Stomach (tissue), 9 donors: ENCODE measurements around the gene KCTD3. TPM values are rescaled to one million over a fixed set of nuclear protein-coding genes. Genes with fewer than 3 reads are reported as not detected.
A peak's percentile ranks its signal among the peaks of the same experiment; 100 is the strongest.

Experiments
- DNase-seq, 2 donors: peaks; one replicate each; pipeline versions ENCODE4 v3.0.0 to v3.0.0-alpha.2; 2013 to 2019
- H3K27ac ChIP-seq, 5 donors: fragments of 200-600 bp in 4 of 5; sonication (generic) in 4 of 5; one replicate each; pipeline ENCODE4 v1.5.1; 2013 to 2019; ENCODE audit warnings: mild to moderate bottlenecking in 1 of 5, moderate library complexity in 1 of 5
- H3K27me3 ChIP-seq, 3 donors: fragments of 200-600 bp; sonication (generic); one replicate each; pipeline ENCODE4 v1.5.1; 2017 to 2019; ENCODE audit warnings: mixed run types in 1 of 3
- H3K36me3 ChIP-seq, 4 donors: fragments of 200-600 bp; sonication (generic); 1 replicate in 3 of 4; 2 replicates in 1 of 4; pipeline ENCODE4 v1.5.1; 2016 to 2019
- H3K4me1 ChIP-seq, 4 donors: fragments of 200-600 bp; sonication (generic); one replicate each; pipeline ENCODE4 v1.5.1; 2016 to 2019
- H3K4me3 ChIP-seq, 4 donors: fragments of 200-600 bp; sonication (generic) in 3 of 4; one replicate each; pipeline ENCODE4 v1.5.1; 2016 to 2019; ENCODE audit warnings: mild to moderate bottlenecking in 1 of 4
- H3K9me3 ChIP-seq, 4 donors: fragments of 200-600 bp; sonication (generic); one replicate each; pipeline ENCODE4 v1.5.1; 2016 to 2019
- EP300 ChIP-seq: sonication (generic); formaldehyde crosslinking; IDR thresholded peaks from one replicate; pipeline ENCODE4 v1.6.1; 2017; ENCODE audit warnings: antibody characterized with exemption
- POLR2A ChIP-seq, 4 donors: fragments of 450-650 bp; IDR thresholded peaks; one replicate each; pipeline ENCODE4 v1.6.1; 2016; ENCODE audit warnings: antibody characterized with exemption in 4 of 4, control low read depth in 2 of 4, mild to moderate bottlenecking in 1 of 4, moderate library complexity in 1 of 4
- POLR2AphosphoS5 ChIP-seq, 3 donors: sonication (generic); formaldehyde crosslinking; IDR thresholded peaks; one replicate each; pipeline ENCODE4 v1.6.1; 2016; ENCODE audit warnings: antibody characterized with exemption in 3 of 3
- WGBS, 5 donors: extraction: QIAGEN DNeasy Blood & Tissue Kit in 3 of 5; methylation state at CpG; one replicate each; pipeline versions ENCODE4 v1.1.5 to v1.1.7; 2013 to 2018; 5-methylcytosine and 5-hydroxymethylcytosine counted together
- intact Hi-C: fragments of 100-400 bp; cut with DNase I; formaldehyde crosslinking; loops from one replicate; pipeline ENCODE4 v1.15.1; 2023; ENCODE audit warnings: low total_unique reads
- polyA plus RNA-seq, 3 donors: library from polyadenylated mRNA; stranded (reverse); fragments of 200-250 nt; gene quantifications; one replicate each; pipeline ENCODE4 v1.2.3, GENCODE V29; 2013
- total RNA-seq, 5 donors: library from RNA; depleted of rRNA; stranded (reverse); fragments of >200 nt; gene quantifications; one replicate each; pipeline versions ENCODE4 v1.1.0 to v1.2.3, GENCODE V29; 2014 to 2016
- TF ChIP-seq, protein P1 (sequence below), 7 experiments: fragments of 450-650 bp in 4 of 7; fragments of 200-600 bp in 3 of 7; sonication (generic) in 3 of 7; IDR thresholded peaks; one replicate each; pipeline ENCODE4 v1.5.1; 2016 to 2019; ENCODE audit warnings: antibody characterized with exemption in 7 of 7, control low read depth in 2 of 7, mild to moderate bottlenecking in 1 of 7
- donor health status: healthy with polysubstance abuse.
- donor health status: Bipolar disorder and iron deficiency.
- donor health status: healthy.

Gene KCTD3
- total and polyA plus RNA-seq, 8 donors = 19.4 to 156 (median 33.4) TPM

GRCh38 chr1:215568299-215568692, 1.2 kb downstream of the KCTD3 start:
- intact Hi-C loops = no loop called here
- Histone ChIP-seq H3K4me3 (peak overlapping the region; percentile 87 to 92 (median 89)), H3K9me3 (no peaks in the 10 kb centered on the region), H3K27ac (peak overlapping the region; percentile 92 to 98 (median 96)), H3K36me3 (no peaks in the 10 kb centered on the region), H3K4me1 (peaks cover 32 to 57% (median 45%) of the 10 kb centered on the region in 4 donors), H3K27me3 (no peaks in the 10 kb centered on the region)
- TF ChIP-seq POLR2A (IDR thresholded peaks at IDR 0.05) (no peak), POLR2AphosphoS5 (IDR thresholded peaks at IDR 0.05) (no peak), EP300 (no peak)
- TF ChIP-seq, protein P1, sequence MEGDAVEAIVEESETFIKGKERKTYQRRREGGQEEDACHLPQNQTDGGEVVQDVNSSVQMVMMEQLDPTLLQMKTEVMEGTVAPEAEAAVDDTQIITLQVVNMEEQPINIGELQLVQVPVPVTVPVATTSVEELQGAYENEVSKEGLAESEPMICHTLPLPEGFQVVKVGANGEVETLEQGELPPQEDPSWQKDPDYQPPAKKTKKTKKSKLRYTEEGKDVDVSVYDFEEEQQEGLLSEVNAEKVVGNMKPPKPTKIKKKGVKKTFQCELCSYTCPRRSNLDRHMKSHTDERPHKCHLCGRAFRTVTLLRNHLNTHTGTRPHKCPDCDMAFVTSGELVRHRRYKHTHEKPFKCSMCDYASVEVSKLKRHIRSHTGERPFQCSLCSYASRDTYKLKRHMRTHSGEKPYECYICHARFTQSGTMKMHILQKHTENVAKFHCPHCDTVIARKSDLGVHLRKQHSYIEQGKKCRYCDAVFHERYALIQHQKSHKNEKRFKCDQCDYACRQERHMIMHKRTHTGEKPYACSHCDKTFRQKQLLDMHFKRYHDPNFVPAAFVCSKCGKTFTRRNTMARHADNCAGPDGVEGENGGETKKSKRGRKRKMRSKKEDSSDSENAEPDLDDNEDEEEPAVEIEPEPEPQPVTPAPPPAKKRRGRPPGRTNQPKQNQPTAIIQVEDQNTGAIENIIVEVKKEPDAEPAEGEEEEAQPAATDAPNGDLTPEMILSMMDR (IDR thresholded peaks at IDR 0.05) = no peak
- peak in 1 of 2 donors; percentile 64 for DNase-seq
- WGBS, 5 donors = 0 to 9% (median 6%) methylated on average over 4 to 5 of the region's 5 CpGs

DNA sequence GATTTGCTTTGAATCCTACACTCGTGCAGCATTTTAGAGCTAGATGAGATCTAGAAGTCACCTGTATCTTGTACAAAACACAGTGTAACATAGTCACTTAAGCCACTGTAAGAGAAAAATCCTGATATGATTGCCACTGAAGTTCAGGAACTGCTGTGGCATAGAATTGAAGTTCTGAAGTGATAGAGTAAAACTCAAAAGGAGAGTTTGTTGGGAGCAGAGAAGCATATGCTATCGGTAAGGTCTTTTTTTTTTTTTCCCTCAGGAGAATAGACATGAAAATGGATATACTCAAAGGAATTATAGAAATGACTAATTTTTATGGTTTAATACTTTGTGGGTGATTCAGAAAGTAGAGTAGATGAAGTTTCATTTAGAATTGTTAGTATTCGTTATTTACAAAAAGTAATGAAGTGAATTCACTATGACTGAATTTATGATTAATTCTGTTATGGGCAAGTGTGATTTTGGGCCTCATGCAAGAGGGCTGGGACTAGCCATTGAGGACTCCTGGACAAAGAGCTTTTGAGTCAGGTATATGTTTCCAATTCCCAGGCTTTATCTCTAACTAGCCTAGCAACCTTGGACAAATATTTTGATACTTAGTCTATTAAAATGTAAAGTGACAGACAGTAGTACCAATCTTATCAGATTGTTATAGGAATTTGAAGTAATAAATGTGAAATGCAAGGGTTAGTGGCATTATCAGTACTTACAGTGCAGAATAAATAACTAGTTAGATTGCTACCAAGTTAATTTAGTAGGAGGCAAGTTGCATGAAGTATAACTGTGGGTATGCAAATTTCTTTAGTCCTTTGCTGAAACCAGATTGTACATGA, 3.1 kb downstream of the KCTD3 start:
- Histone ChIP-seq H3K4me1 (peaks cover 32 to 66% (median 52%) of the 10 kb centered on the region in 4 donors), H3K4me3 (peak overlapping the region; percentile 2 to 92 (median 44)), H3K27ac (peak overlapping the region in 4 of 5 donors; percentile 92 to 98 (median 96)), H3K36me3 (peaks cover 0 to 6% (median 0%) of the 10 kb centered on the region in 4 donors), H3K9me3 (no peaks in the 10 kb centered on the region), H3K27me3 (no peaks in the 10 kb centered on the region)
- TF ChIP-seq POLR2AphosphoS5 (IDR thresholded peaks at IDR 0.05) (no peak), POLR2A (IDR thresholded peaks at IDR 0.05) (no peak), EP300 (no peak)
- TF ChIP-seq, protein P1 (IDR thresholded peaks at IDR 0.05) = no peak
- peak in 1 of 2 donors; percentile 62 for DNase-seq
- intact Hi-C loops = no loop called here
- 20 to 44% (median 33%) methylated on average over 3 of the region's 3 CpGs for WGBS, 5 donors

- TF ChIP-seq, protein P1 (IDR thresholded peaks at IDR 0.05) = no peak
- TF ChIP-seq EP300 (no peak), POLR2AphosphoS5 (IDR thresholded peaks at IDR 0.05) (no peak), POLR2A (IDR thresholded peaks at IDR 0.05) (no peak)
- no peaks in the 10 kb centered on the region for H3K9me3 ChIP-seq
- no peak for DNase-seq
- H3K27me3 ChIP-seq = no peaks in the 10 kb centered on the region
- H3K4me1 ChIP-seq = peaks cover 0 to 15% (median 9%) of the 10 kb centered on the region in 4 donors
- H3K27ac ChIP-seq = no peak overlapping the region
- WGBS, 5 donors = 84 to 89% (median 87%) methylated on average over 2 of the region's 2 CpGs
- peaks cover 11 to 81% (median 66%) of the 10 kb centered on the region in 4 donors for H3K36me3 ChIP-seq
- intact Hi-C loops = no loop called here
- H3K4me3 ChIP-seq = no peak overlapping the region
Measured at GRCh38 chr1:215581896-215582295, 14.8 kb downstream of the KCTD3 start.

- H3K27me3 ChIP-seq = no peaks in the 10 kb centered on the region
- no peaks in the 10 kb centered on the region for H3K9me3 ChIP-seq
- no peak overlapping the region for H3K4me3 ChIP-seq
- peaks cover 8 to 79% (median 55%) of the 10 kb centered on the region in 4 donors for H3K36me3 ChIP-seq
- WGBS, 5 donors = 39 to 69% (median 48%) methylated on average over 5 of the region's 5 CpGs
- intact Hi-C loops = no loop called here
- peak; percentile 63 to 71 for DNase-seq
- TF ChIP-seq POLR2AphosphoS5 (IDR thresholded peaks at IDR 0.05) (peak in 2 of 3 donors; percentile 44 to 72), EP300 (no peak)
- peaks cover 0 to 15% (median 9%) of the 10 kb centered on the region in 4 donors for H3K4me1 ChIP-seq
- peak overlapping the region in 4 of 5 donors; percentile 54 to 70 (median 68) for H3K27ac ChIP-seq
Measured at GRCh38 chr1:215583185-215583749, 16.2 kb downstream of the KCTD3 start.
